ENCODE results near the gene SPATA18.
"Not testable (repeated sequence)": the region's sequence is repeated elsewhere in the genome, so short reads cannot be mapped to it uniquely, and the experiment has no call there.

The SPATA18 gene

GRCh38 chr4:52110171-52110570, 59.1 kb downstream of the SPATA18 start:
- no peak for DNase-seq

DNA sequence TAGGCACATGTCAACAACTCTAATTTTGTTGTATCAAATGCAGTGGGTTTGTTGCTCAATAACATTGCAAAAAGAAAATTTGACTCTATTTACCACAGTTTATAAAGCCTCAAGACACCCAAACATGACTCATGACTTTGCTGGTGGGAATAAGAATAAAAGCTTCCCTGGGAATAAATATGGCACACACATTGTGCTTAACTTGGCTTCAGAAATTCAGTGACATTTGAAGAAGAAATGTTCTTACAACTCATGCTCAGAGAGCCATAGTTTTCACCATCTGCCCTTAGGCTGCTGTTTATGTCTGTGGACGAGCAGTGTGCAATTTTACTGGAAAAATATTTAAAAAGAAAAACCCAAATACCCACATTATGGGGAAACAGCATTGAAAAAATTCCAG, 60.9 kb downstream of the SPATA18 start:
- no peak for DNase-seq

- no peak for DNase-seq
Measured at GRCh38 chr4:52112411-52112810, 61.3 kb downstream of the SPATA18 start.

- no peak for DNase-seq
Measured at GRCh38 chr4:52116641-52117040, 65.5 kb downstream of the SPATA18 start.

DNA sequence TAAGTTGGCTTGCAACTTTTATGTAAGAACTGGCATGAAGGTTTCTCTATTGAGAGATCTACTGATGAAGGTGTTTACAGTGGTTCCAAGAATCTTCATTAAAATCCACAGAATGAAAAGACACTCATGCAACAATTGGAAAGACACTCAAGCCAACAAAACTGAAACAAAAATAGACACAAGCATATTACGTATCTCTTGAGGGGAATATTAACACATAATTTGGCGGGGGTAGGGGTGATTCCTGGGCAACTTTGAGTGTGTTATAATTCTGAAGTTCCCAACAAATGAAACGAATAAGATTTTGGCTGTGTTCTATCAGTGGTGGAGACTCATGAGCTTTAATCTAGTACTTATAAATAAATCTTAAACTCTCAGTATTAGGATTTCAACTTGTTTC, 75.1 kb downstream of the SPATA18 start:
- no peak for DNase-seq

- DNase-seq = peak in 1 of 2 experiments; percentile 8
Measured at GRCh38 chr4:52126966-52127365, 75.9 kb downstream of the SPATA18 start.

- no peak for DNase-seq
Measured at GRCh38 chr4:52135171-52135570, 84.1 kb downstream of the SPATA18 start.

- DNase-seq = not testable (repeated sequence)
Measured at GRCh38 chr4:52137152-52137551, 86.0 kb downstream of the SPATA18 start.

DNA sequence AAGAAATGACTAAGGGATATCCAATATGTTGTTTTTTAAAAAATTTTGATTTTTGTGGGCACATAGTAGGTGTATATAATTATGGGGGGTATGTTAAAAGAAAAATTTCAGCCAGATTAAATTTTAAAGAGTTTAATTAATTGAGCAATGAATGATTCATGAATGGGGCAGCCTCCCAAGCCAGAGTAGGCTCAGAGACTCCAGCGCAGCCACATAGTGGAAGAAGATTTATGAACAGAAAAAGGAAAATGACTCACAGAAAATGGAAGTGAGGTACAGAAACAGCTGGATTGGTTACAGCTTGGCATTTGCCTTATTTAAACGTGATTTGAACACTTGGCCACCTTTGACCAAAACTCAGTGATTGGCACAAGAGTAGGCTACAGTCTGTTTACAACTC, 91.7 kb downstream of the SPATA18 start:
- no peak for DNase-seq

DNA sequence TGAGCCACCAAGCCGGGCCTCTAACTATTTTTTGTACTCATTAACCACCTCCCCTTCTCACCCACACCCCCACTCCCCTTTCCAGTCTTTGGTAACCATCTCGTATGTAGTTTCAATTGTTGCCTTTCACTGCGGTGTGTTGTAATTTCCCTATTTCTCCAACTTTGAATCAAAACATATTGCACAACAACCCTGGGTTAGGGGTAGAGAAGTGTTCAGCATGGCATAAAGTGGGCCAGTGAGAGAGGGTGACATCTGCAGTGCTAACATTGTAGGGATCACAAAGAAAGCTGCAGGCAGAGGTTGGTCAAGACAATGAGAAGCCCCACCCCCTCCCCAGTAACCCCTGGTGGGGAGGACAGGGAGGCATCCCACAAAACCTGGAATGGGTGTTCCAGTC, 92.7 kb downstream of the SPATA18 start:
- DNase-seq = no peak

GRCh38 chr4:52144372-52144771, 93.3 kb downstream of the SPATA18 start:
- no peak for DNase-seq

Measured in NCI-H187 (cell line).